Endothelial cell of umbilical vein (primary cell): ENCODE results near the gene HIRA.

Experiments used
- EZH2 ChIP-seq: IDR thresholded peaks from 2 replicates; pipeline ENCODE4 v1.6.1; 2012; ENCODE audit warnings: borderline replicate concordance, low read depth, mild to moderate bottlenecking, moderate library complexity, low read length, inconsistent platforms; ENCODE audit not compliant: severe bottlenecking
- FOS ChIP-seq: IDR thresholded peaks from 2 replicates; pipeline ENCODE4 v1.6.1; 2011; ENCODE audit warnings: mild to moderate bottlenecking, low read length, moderate library complexity, borderline replicate concordance; ENCODE audit not compliant: insufficient read depth
- GATA2 ChIP-seq: IDR thresholded peaks from 2 replicates; pipeline ENCODE4 v1.7.0; 2011; ENCODE audit warnings: low read depth, mild to moderate bottlenecking, moderate library complexity, mixed read lengths, low read length; ENCODE audit not compliant: insufficient read length, insufficient read depth
- JUN ChIP-seq: IDR thresholded peaks from 2 replicates; pipeline ENCODE4 v1.6.1; 2011; ENCODE audit warnings: borderline replicate concordance, low read depth; ENCODE audit not compliant: insufficient read length, insufficient read depth
- MAX ChIP-seq: IDR thresholded peaks from 2 replicates; pipeline ENCODE4 v1.6.1; 2011; ENCODE audit not compliant: insufficient read depth, insufficient read length
- MYC ChIP-seq: IDR thresholded peaks from one replicate; pipeline ENCODE4 v1.6.1; 2011; ENCODE audit warnings: mild to moderate bottlenecking, low read depth, low read length
- POLR2A ChIP-seq: IDR thresholded peaks from 2 replicates; pipeline ENCODE4 v1.6.1; 2012; ENCODE audit warnings: low read depth, mild to moderate bottlenecking, control low read depth, low read length
- POLR2AphosphoS5 ChIP-seq: IDR thresholded peaks from 2 replicates; pipeline ENCODE4 v1.6.1; 2012; ENCODE audit warnings: low read depth, mild to moderate bottlenecking, control low read depth, low read length, moderate library complexity; ENCODE audit not compliant: insufficient read depth
- TF ChIP-seq, protein P1 (sequence below), 2 donors: IDR thresholded peaks; 1 replicate in 1 of 2; 2 replicates in 1 of 2; pipeline ENCODE4 v1.5.1; 2011; ENCODE audit warnings: low read length in 2 of 2, mild to moderate bottlenecking in 2 of 2, moderate library complexity in 2 of 2, control low read depth in 1 of 2, inconsistent platforms in 1 of 2, low read depth in 1 of 2; ENCODE audit not compliant: insufficient read depth in 1 of 2; ENCODE audit errors: extremely low read depth in 1 of 2

GRCh38 chr22:19432133-19432851, 759 bp upstream of the HIRA start, which contains the start of gene MRPL40:
- TF ChIP-seq GATA2, result no peak
- TF ChIP-seq, protein P1, sequence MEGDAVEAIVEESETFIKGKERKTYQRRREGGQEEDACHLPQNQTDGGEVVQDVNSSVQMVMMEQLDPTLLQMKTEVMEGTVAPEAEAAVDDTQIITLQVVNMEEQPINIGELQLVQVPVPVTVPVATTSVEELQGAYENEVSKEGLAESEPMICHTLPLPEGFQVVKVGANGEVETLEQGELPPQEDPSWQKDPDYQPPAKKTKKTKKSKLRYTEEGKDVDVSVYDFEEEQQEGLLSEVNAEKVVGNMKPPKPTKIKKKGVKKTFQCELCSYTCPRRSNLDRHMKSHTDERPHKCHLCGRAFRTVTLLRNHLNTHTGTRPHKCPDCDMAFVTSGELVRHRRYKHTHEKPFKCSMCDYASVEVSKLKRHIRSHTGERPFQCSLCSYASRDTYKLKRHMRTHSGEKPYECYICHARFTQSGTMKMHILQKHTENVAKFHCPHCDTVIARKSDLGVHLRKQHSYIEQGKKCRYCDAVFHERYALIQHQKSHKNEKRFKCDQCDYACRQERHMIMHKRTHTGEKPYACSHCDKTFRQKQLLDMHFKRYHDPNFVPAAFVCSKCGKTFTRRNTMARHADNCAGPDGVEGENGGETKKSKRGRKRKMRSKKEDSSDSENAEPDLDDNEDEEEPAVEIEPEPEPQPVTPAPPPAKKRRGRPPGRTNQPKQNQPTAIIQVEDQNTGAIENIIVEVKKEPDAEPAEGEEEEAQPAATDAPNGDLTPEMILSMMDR (IDR thresholded peaks at IDR 0.05; ENCODE audit: extremely low read depth in 1 of 2, insufficient read depth in 1 of 2, low read depth in 1 of 2, low read length in 2 of 2), result no peak
- peak; percentile 95 for TF ChIP-seq POLR2A
- no peak for TF ChIP-seq EZH2
- TF ChIP-seq POLR2AphosphoS5, result peak; percentile 96
- TF ChIP-seq FOS, result peak; percentile 18
- peak; percentile 45 for TF ChIP-seq MAX
- no peak for TF ChIP-seq JUN
- peak; percentile 83 for TF ChIP-seq MYC
